Stimulated activated CD8-positive, alpha-beta memory T cell treated with anti-CD3 and anti-CD28 coated beads, Interleukin-15, amount 100 ng/mL, for 48 hours (primary cell): ENCODE measurements around the gene EFNA2.

ENCODE experiments used
- DNase-seq, 2 donors: peaks; one replicate each; pipeline ENCODE4 v3.0.0-alpha.2; 2020; ENCODE audit warnings: low read depth in 2 of 2

EFNA2 gene

GRCh38 chr19:1260749-1261537 lies 24.7 kb upstream of the EFNA2 start:
- DNase-seq, result peak; percentile 97 to 98

GRCh38 chr19:1261538-1261797 lies 24.2 kb upstream of the EFNA2 start:
- no peak for DNase-seq

GRCh38 chr19:1261798-1262622 lies 23.7 kb upstream of the EFNA2 start:
- DNase-seq, result no peak

- no peak for DNase-seq
Observed at GRCh38 chr19:1262623-1263123, 23.0 kb upstream of the EFNA2 start.

DNA sequence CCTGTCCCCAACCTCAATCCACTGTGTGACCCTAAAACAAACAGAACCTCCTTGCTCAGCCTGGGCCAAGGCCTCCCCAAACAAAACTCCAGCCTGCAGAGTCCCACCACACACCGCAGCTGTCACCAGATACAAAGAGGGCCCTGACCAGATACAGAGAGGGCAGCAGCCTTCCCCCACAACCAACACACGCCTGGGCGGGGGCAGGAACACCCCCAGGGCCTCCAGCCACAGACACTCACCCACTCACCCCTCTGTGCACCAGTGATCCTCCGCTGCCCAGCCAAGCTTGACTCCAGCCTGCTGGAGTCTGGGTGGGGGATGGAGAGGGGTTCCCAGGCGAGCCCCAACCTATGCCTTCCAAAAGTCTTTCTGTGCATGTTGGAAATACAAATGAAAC lies 22.5 kb upstream of the EFNA2 start:
- no peak for DNase-seq

DNA sequence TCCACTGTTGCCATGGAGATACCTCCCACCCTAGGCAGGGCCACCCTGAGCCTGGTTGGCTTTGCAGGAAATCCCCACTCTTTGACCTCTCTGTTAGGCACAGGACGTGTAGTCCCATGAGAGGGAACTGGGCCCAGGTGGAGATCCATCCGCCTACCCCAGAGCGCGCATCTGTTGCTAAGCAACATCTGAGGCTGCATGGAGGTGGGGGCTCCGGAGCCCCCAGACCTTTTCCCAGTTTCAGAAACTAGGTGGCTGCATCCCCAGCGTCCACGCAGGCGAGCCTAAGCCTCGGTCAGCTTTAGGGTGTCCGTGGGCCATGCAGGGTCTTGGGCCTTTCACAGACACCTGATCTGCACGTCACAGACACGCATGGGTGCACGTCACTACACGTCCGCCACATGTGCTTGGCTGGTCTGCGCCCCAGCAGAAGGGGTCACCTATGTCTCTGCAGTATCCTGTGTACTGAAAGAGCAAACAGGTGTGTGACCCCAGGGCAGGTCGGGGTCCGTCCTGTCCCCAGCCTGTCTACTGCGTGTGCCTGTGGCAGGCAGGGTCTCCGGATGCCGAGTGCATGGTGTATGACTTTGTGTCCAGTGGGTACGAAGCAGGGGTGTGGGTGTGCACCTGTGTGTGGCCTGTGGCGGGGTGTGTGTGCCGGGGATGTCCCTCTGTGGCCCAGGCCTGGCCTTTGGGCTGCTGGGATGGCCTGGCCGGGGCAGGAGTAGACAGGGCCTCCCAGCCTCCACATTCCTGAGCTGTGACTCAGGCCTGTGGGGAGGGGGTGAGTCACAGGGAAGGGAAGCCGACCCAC lies 20.7 kb upstream of the EFNA2 start:
- no peak for DNase-seq

GRCh38 chr19:1265615-1266128 lies 20.0 kb upstream of the EFNA2 start:
- no peak for DNase-seq

DNA sequence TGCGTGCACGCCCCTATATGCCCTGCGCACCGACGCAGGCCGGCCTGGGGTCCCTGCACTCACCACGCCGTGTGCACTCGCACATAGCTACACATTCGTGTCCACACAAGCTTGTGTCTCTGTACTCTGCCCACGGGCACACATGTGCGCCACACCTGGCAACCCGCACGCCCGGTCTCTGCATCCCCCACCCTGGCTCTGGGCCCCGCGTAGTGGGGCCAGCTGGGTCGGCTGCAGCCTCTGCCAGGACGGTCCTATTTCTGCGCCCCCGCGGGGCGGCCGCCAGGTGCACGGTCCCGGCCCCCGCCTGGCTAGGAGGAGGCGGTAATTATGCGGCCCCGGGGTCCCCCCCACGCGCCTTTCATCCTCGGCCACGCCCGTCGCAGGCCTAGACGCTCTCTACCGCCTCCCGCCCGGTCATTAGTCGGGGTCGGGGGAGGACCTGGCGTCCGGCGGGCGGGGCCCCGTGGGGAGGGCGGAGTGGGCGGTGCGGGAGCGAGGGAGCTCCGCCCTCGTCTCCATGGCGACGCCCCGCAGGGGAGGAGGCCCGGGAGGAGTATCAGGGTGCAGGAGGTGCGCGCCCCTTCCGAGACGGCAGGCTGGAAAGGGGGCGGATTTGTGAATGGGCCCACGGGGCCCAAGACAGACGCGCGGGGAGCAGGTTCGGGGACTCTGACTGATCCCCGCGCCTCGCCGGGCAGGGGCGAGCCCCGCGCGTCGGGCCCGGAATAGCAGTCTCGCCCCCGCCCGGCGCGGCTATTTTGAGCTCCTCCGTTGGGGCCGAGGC lies 19.4 kb upstream of the EFNA2 start:
- DNase-seq, result peak; percentile 76 to 83

DNA sequence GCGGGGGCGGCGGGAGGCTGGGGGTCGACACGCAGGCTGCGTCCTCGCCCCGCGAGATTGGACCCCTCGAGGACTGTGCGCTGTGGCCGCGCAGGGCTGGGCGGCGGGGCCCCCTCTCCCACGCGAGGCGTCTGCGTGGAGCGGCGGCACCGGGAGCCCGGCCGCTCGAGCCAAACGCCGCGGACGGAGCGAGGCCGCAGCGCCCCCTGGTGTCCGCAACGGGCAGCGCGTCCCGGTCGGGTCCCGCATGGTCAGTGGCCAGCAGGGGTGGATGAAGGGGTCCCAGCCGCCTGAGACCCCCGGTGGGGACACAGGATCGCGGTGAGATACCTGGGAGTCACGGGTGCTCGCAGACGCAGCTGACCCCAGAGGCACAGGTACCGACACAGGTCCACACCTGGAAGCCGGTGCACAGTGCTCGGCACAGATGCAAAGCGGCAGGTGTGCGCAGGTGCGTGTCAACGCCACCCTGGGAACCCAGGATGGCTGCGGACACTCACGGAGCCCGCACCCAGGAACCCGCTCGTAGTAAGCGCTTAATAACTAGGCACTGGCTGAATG lies 18.7 kb upstream of the EFNA2 start:
- no peak for DNase-seq

DNA sequence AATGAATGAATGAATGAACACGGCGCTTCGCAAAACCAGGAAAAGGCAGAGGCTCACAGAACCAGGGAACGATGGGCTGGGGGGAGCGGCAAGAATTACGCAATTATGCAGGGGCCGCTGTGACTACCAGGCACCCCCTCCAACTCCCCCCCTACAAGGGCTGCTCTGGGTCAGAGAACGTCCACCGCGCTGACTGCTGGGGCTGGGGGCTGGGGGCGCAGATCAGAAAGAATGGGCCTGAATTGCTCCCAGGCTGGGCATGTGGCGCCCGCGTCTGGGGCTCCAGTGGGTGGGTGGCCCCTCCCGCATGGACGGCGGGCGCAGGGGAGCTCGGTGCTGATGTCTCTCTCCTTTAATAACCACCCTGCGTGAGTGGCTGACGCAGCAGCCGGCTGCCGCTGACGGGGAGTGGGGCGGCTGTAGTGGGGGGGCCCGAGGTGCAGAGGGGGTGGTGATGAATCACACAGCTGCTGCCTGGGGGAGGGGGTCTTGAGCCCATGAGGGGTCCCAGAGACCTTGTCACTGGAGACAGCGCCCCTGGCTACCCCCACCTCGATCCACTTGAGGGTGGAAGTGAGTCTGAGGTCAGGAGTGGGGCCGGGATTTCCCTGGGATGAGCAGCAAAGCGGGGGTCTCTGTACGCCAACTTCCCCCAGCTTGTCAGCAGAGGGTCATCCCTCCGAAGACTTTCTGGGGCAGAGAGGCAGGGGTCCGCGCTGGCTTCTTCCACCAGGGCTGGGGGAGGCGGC lies 18.0 kb upstream of the EFNA2 start:
- DNase-seq, result no peak

- DNase-seq, result no peak
Observed at GRCh38 chr19:1268226-1269064, 17.2 kb upstream of the EFNA2 start.

GRCh38 chr19:1269065-1269477 lies 16.6 kb upstream of the EFNA2 start, which contains the start of gene CIRBP:
CIRBP (plus strand) TSS chr19:1269332; CDS start chr19:1270934, 1,602 bp downstream.
- DNase-seq, result peak; percentile 99

DNA sequence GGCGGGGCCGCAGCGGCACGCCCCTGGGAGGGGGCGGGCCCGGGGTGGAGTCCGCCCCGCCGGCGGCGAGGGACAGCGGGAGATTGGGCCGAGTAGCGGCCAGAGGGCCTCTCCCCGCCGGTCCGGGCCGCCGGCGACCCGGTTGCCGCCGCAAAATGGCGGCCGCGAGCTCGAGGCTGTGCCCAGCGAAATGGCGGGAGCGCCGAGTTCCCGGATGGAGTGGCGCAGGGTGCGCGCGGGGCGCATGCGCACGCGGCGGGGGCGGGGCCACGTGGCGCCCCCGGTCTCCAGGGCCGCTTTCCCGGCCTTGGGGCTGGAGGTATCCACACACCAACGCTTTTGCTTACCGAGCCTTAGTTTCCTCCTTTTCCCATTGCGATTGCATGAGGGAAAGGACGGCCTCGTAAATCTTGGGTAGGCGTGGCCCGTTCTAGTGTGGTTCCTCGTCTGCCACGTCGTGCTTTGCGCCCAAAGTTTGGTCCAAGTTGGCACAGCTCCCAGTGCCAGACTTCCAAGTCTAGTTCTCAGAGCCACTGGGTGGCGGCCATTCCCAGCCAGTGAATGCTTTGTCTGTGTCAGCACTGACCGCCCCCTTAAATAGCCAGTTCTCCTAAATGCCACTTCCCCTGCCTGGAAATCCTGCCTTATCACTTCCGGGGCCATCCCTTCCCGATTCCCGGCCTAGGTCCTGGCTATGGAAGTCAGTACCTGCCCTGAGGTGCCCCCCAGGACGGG lies 16.0 kb upstream of the EFNA2 start:
- peak; percentile 75 to 80 for DNase-seq

DNA sequence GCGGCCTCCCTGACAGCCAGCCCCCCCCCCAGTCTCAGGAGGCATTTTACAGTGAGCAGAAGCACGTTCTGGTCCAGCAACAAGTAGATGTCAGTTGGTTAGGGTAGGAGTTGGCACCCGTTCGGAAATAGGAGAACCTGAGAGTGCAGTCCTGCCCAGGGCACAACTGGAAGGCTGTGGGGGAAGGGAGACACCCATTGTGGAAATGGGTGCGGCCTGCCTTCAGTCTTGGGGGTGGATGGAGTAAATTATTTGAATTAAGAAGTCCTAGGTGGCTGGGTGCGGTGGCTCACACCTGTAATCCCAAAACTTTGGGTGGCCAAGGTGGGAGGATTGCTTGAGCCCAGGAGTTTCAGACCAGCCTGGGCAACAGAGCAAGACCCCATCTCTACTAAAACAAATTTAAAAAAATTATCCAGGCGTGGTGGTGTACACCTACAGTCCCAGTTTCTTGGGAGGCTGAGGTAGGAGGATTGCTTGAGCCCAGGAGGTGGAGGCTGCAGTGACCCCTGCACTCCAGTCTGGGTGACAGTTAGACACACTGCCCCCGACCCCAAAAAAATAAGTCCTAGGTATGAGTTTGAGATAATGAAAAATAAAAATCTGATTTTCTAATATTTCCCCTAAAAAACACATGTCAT lies 15.3 kb upstream of the EFNA2 start:
- no peak for DNase-seq

DNA sequence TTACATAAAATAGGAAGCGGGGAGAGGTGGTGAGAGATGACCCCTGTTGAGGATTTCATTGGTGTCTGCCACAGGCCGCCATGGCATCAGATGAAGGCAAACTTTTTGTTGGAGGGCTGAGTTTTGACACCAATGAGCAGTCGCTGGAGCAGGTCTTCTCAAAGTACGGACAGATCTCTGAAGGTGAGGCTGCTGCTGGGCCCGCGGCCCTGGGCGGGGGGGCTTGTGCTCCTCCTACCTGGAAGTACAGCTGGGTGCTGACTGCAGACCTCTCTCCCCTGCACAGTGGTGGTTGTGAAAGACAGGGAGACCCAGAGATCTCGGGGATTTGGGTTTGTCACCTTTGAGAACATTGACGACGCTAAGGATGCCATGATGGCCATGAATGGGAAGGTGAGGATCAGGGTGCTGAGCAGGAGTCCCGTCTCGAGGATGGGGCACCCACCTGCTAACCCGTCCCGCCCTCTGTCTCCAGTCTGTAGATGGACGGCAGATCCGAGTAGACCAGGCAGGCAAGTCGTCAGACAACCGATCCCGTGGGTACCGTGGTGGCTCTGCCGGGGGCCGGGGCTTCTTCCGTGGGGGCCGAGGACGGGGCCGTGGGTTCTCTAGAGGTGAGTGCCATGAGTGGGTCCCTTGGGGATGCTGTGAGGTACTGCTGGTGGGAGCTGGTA lies 14.7 kb upstream of the EFNA2 start:
- no peak for DNase-seq

DNA sequence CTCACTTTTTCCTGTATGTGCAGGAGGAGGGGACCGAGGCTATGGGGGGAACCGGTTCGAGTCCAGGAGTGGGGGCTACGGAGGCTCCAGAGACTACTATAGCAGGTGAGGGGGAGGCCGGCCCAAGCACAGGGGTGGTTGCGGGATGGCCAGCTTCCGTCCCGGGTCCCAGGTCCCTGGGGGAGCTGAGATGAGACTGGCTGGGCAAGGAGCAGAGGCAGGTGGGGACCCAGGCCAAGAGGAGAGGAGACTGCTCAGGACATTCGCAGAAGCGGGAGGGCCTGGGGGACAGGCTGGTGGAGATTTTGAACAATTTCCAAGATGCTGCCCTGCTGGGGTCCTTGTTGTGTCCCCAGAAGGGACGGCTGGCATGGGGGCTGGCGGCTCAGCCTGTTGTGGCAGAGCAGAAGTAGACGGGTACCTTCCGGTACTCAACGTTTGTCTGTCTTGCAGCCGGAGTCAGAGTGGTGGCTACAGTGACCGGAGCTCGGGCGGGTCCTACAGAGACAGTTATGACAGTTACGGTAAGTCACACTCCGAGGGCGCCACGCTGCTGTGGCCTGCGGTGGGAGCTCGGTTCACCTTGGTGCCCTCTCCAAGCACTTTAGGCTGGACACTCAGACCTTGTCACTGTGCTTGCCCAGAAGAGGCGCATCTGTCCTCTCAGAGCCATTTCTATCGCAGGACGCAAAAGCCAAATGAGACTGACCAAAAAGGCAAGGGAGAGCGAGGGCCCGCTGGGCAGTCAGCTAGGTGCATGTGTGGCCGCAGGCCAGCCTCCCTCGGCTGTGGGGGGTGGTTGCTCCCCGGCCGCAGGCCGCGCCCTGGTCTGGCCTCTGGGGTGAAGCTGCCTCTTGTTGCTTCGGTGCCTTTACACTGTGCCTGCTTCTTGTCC lies 13.9 kb upstream of the EFNA2 start:
- no peak for DNase-seq
